Jurkat, Clone E6-1 (cell line): ENCODE measurements around the gene NANOG.
A peak's percentile ranks its signal among the peaks of the same experiment; 100 is the strongest.
"Not testable (repeated sequence)": the region's sequence is repeated elsewhere in the genome, so short reads cannot be mapped to it uniquely, and the experiment has no call there.

Experiments
- DNase-seq: peaks from one replicate; pipeline ENCODE4 v3.0.0-alpha.2; 2011; ENCODE audit warnings: low read depth, low spot score
- H3K4me3 ChIP-seq: 2 replicates; pipeline ENCODE4 v1.5.1; 2011; ENCODE audit warnings: mild to moderate bottlenecking, low read length, control low read depth, moderate library complexity

Gene NANOG

GRCh38 chr12:7797698-7798398, 8.6 kb downstream of the NANOG start:
- H3K4me3 ChIP-seq: no peak overlapping the region
- no peak for DNase-seq

- DNase-seq, H3K4me3 ChIP-seq: not testable (repeated sequence)
Observed at GRCh38 chr12:7798750-7799308, 9.6 kb downstream of the NANOG start.

GRCh38 chr12:7801460-7801859, 12.3 kb downstream of the NANOG start:
- no peak for DNase-seq
- no peak overlapping the region for H3K4me3 ChIP-seq

DNA sequence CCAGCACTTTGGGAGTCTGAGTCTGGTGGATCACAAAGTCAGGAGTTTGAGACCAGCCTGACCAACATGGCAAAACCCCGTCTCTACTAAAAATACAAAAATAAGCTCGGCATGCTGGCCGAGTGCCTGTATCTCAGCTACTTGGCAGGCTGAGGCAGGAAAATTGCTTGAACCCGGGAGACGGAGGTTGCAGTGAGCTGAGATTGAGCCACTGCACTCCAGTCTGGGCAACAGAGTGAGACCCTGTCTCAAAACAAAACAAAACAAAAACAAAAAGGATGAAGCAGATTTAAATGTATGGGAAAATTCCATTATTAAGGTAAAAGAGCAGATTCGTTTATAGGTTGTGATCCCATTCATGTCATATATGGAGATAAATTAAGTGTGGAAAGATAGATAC, 17.1 kb downstream of the NANOG start:
- not testable (repeated sequence) for H3K4me3 ChIP-seq, DNase-seq

DNA sequence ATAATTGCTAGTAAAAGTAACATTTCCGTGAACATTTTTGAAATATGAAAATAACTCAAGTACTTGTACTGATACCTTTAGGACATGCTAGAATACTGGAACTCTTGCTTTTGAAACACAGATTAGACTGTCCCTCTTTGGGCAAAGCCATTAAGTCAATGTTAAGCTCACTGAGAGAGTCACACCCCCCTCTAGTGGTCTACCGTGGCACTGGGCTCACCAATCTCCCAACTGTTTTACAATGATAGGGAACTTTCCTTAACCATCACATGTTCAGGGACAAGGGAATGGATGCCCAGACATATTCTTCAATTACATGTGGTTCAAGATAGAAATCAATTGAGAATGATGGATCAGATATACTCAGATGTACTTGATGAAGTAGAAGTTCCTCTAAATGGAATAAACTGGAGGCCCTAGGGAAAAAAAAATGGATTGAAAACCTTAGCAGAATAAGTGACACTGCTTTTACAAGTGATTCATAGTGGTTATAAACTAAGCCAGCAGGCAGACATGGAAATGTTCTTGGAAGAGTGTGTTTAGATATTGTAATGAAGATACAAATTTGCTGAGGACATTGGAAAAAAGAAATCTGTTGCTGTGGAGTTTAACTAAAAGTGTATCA, 17.8 kb downstream of the NANOG start:
- no peak overlapping the region for H3K4me3 ChIP-seq
- DNase-seq: peak; percentile 61

DNA sequence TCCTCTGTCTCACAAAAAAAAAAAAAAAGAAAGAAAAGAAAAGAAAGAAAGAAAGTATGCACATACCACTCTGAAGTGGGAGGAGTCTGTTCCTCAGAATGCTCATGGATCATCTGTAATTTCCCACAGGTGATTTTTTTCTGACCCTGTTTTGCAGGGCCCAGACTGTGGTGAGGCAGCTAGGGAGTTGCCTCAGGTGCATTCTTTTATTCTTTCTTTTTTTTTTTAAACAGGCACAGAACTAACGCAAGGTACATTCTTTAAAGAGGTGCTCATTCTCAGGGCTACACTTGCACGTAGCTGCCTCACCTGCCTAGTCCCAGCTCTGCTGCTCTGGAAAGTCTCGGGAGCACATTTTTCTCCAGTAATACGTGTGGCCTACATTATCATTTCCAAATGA, 36.6 kb downstream of the NANOG start:
- H3K4me3 ChIP-seq: not testable (repeated sequence)

DNA sequence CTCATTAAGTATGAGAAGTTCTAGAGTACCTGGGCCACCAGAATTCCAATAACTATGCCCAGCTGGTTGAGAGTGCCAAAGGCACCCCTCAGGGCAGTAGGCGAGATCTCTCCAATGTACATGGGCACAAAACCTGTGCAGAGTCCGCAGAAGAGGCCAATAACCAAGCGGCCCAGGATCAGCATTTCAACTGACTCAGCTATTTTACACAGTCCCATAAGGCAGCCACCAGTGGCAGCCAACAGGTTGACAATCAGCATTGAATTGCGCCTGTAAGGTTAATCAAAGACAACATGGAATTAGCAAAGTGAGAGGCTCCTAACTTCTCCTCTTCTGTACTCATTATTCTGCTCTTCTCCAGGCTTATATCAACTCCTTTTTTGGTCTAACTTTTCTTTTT, 40.5 kb downstream of the NANOG start:
- DNase-seq, H3K4me3 ChIP-seq: not testable (repeated sequence)

More for the DNA sequence above, 36.6 kb downstream of the NANOG start:
- not testable (repeated sequence) for DNase-seq

- peak; percentile 42 for DNase-seq
- H3K4me3 ChIP-seq: no peak overlapping the region
Observed at GRCh38 chr12:7832059-7832696, 43.0 kb downstream of the NANOG start.

DNA sequence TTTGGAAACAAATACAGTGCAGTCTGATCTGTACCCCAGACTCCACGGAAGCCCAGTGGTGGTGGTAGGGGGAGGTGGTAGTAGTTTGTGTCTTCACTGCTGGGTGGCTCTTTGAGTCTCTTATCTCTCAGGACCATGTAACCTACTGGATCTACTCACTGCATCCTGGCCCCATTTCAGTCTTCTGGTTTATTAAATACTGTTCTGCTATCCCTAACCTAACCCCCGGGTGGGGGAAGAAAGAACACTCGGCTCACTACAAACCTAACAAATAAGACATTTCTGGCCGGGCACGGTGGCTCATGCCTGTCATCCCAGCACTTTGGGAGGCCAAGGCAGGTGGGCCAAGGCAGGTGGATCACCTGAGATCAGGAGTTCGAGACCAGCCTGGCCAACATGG, 44.0 kb downstream of the NANOG start:
- not testable (repeated sequence) for H3K4me3 ChIP-seq, DNase-seq

GRCh38 chr12:7833831-7834230, 44.6 kb downstream of the NANOG start:
- no peak for DNase-seq
- no peak overlapping the region for H3K4me3 ChIP-seq

DNA sequence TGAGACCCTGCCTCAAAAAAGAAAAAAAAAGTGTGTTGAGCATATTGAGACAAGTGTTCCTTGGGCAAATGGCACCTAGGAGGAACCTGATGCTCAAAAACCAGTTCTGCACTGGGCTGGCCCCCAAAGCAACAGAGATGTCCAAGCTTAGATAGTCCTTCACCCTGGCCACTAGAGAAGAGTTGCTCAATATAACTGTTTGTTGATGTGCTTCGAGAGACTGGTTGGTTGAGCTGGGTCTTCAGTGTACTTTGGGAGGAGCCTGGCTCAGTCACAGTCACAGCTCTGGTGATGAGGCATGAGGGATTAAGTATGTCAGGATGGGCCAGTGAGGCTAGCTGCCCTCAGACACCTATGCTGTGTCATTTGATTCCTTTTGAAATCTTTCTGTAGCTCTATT, 45.5 kb downstream of the NANOG start:
- H3K4me3 ChIP-seq: no peak overlapping the region
- no peak for DNase-seq

- no peak for DNase-seq
- no peak overlapping the region for H3K4me3 ChIP-seq
Observed at GRCh38 chr12:7835116-7835515, 45.9 kb downstream of the NANOG start.

GRCh38 chr12:7835766-7836165, 46.6 kb downstream of the NANOG start:
- H3K4me3 ChIP-seq: no peak overlapping the region
- DNase-seq: no peak

DNA sequence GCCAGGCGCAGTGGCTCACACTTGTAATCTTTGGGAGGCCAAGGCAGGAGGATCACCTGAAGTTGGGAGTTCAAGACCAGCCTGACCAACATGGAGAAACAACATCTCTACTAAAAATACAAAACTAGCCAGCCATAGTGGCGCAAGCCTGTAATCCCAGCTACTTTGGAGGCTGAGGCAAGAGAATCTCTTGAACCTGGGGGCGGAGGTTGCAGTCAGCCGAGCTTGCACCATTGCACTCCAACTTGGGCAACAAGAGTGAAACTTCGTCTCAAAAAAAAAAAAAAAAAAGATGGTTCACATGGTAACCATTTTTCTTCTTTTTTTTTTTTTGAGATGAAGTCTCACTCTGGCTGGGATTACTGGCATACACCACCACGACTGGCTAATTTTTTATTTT, 48.2 kb downstream of the NANOG start:
- no peak for DNase-seq
- H3K4me3 ChIP-seq: no peak overlapping the region

DNA sequence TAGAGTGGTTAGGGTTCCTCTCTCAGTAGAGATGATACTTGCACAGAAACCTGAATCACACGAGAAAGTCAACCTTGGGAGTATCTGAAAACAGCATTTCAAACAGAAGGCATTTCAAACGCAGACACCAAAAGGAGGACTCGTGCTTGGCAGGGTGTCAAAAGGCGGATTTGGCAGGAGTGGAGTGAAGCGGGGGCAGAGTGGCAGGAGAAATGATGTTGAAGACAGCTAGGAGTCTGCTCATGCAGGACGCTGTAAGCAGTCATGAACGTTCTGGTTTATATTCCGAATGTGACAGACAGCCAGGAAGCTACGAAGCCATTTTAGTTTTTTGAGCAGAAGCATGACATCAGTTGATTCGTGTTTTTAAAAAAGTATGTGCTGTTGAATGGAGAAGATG, 50.0 kb downstream of the NANOG start:
- not testable (repeated sequence) for DNase-seq, H3K4me3 ChIP-seq

DNA sequence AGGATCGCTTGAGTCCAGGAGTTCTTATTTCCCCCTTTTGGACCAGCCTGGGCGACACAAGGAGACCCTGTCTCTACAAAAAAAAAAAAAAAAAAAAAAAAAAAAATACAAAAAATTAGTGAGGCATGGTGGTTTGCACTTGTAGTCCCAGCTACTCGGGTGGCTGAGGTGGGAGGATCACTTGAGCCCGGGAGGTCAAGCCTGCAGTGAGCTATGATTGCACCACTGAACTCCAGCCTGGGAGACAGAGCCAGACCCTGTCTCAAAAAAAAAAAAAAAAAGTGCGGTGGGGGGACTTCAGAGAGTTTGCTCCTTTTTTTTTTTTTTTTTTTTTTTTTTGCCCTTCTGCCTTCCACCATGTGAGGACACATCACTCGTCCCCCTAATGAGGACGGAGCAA, 50.6 kb downstream of the NANOG start:
- H3K4me3 ChIP-seq, DNase-seq: not testable (repeated sequence)

DNA sequence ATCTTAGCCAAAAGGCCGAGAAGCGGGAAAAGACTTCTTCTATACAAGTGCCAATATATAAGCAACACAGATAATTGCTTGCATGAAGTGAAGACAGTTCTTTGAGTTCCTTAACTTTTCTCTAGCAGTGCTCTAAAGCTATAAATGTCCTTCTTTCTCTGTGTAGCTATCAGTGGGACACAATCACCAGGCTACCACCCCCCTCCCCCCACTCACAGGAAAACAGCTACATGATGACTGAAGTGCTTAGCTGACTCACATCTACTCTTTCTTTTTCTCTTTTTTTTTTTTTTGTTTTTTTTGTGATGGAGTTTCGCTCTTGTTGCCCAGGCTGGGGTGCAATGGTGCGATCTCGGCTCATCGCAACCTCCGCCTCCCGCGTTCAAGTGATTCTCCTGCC, 53.2 kb downstream of the NANOG start:
- H3K4me3 ChIP-seq, DNase-seq: not testable (repeated sequence)

DNA sequence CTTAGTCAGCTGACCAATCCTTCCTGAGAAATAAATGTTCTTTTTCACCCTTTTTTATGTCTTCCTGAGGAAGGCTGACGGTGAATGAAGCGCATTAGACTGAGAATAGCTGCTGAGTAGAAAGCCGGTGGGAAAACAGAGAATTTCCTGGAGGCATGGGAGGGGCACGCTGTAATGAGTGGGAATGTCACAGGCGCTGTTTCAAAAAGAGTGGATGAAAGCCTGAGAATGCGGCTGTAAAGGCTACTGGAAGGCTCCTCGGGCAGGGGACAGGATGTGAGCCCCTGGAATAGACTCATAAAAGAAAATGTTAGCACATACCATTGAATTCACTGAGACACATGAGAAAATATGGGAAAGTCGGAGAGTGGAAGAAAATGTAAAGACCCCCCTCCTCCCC, 53.9 kb downstream of the NANOG start:
- not testable (repeated sequence) for H3K4me3 ChIP-seq, DNase-seq

GRCh38 chr12:7843583-7843982, 54.4 kb downstream of the NANOG start:
- H3K4me3 ChIP-seq, DNase-seq: not testable (repeated sequence)

GRCh38 chr12:7844116-7844515, 54.9 kb downstream of the NANOG start:
- no peak overlapping the region for H3K4me3 ChIP-seq
- DNase-seq: no peak
